ENCODE data around the gene GPRIN1.

Gene GPRIN1

GRCh38 chr5:176621661-176622079 lies 11.7 kb upstream of the GPRIN1 start:
- TF ChIP-seq CTCF (conservative IDR thresholded peaks at IDR 0.05), result no peak
- no peak overlapping the region for H3K27ac ChIP-seq

GRCh38 chr5:176620333-176620981 lies 10.5 kb upstream of the GPRIN1 start:
- H3K27ac ChIP-seq, result no peak overlapping the region
- no peak for TF ChIP-seq CTCF (conservative IDR thresholded peaks at IDR 0.05)

- no peak for TF ChIP-seq CTCF (conservative IDR thresholded peaks at IDR 0.05)
- H3K27ac ChIP-seq, result no peak overlapping the region
Measured at GRCh38 chr5:176619569-176620332, 9.8 kb upstream of the GPRIN1 start.

GRCh38 chr5:176619203-176619568 lies 9.2 kb upstream of the GPRIN1 start:
- no peak for TF ChIP-seq CTCF (conservative IDR thresholded peaks at IDR 0.05)
- H3K27ac ChIP-seq, result no peak overlapping the region

- no peak overlapping the region for H3K27ac ChIP-seq
- TF ChIP-seq CTCF (conservative IDR thresholded peaks at IDR 0.05), result no peak
Measured at GRCh38 chr5:176618783-176619182, 8.8 kb upstream of the GPRIN1 start.

GRCh38 chr5:176616511-176616910 lies 6.6 kb upstream of the GPRIN1 start:
- no peak for TF ChIP-seq CTCF (conservative IDR thresholded peaks at IDR 0.05)
- H3K27ac ChIP-seq, result no peak overlapping the region

GRCh38 chr5:176614805-176615478 lies 5.0 kb upstream of the GPRIN1 start:
- no peak for TF ChIP-seq CTCF (conservative IDR thresholded peaks at IDR 0.05)
- peak overlapping the region; percentile 67; the same call in 1 of the 2 replicates for H3K27ac ChIP-seq
